Panc1 (cell line): ENCODE data around the gene WDR86. TPM values are rescaled to one million over a fixed set of nuclear protein-coding genes. Genes with fewer than 3 reads are reported as not detected.

Source experiments
- ATAC-seq: fragments of 200-7000 bp; cut with Tn5 transposase; 2 replicates; pipeline ENCODE4 v1.9.1; 2020; ENCODE audit warnings: mild to moderate bottlenecking, moderate library complexity
- BruUV-seq: library from RNA; stranded (reverse); fragments of 400-500 nt; replicated peaks from 2 replicates; lab custom pipeline; 2021; lab: Mats Ljungman, UMichigan
- CTCF ChIA-PET: fragments of 300-600 bp; sonication (Branson Sonifier 250); formaldehyde crosslinking; loops from one replicate; lab custom pipeline; 2022; ENCODE audit warnings: antibody characterized with exemption; lab: Charles Lee
- POLR2A ChIA-PET: fragments of 300-600 bp; sonication (Branson Sonifier 250); formaldehyde crosslinking; loops from one replicate; lab custom pipeline; 2022; ENCODE audit warnings: antibody characterized with exemption; lab: Charles Lee
- DNase-seq: peaks from one replicate; pipeline ENCODE4 v3.0.0-alpha.2; 2010; ENCODE audit warnings: low read depth, low spot score
- H3K27ac ChIP-seq: 2 replicates; pipeline ENCODE4 v1.5.1; 2011; ENCODE audit warnings: mild to moderate bottlenecking, low read length, inconsistent platforms
- H3K27me3 ChIP-seq: fragments of 200-500 bp; sonication (Bioruptor generic); 2 replicates; pipeline ENCODE4 v1.6.0; 2014; ENCODE audit warnings: low read length, inconsistent platforms; ENCODE audit not compliant: control insufficient read depth, insufficient read depth
- H3K36me3 ChIP-seq: fragments of 200-500 bp; sonication (Bioruptor generic); 2 replicates; pipeline ENCODE4 v1.5.1; 2014; ENCODE audit warnings: inconsistent platforms, mild to moderate bottlenecking, low read length, moderate library complexity; ENCODE audit not compliant: control insufficient read depth, insufficient read depth
- H3K4me1 ChIP-seq: 2 replicates; pipeline ENCODE4 v1.5.1; 2011; ENCODE audit warnings: inconsistent platforms, mild to moderate bottlenecking, low read length, moderate library complexity; ENCODE audit not compliant: control insufficient read depth, insufficient read depth
- H3K4me3 ChIP-seq, 2 experiments: 2 replicates each; pipeline ENCODE4 v1.5.1; 2011 to 2012; ENCODE audit warnings: low read depth in 2 of 2, low read length in 2 of 2, mild to moderate bottlenecking in 2 of 2, inconsistent platforms in 1 of 2, moderate library complexity in 1 of 2
- H3K9me3 ChIP-seq: fragments of 200-500 bp; sonication (Bioruptor generic); 2 replicates; pipeline ENCODE4 v1.5.1; 2014; ENCODE audit warnings: low read depth, mild to moderate bottlenecking, inconsistent platforms, low read length, moderate library complexity; ENCODE audit not compliant: control insufficient read depth, insufficient read depth
- CTCF ChIP-seq: fragments of 450-650 bp; IDR thresholded peaks from 2 replicates; pipeline ENCODE4 v1.5.1; 2017; ENCODE audit warnings: mild to moderate bottlenecking
- POLR2AphosphoS5 ChIP-seq: IDR thresholded peaks from 2 replicates; pipeline ENCODE4 v1.6.1; 2012; ENCODE audit warnings: mild to moderate bottlenecking, low read depth, low read length, moderate library complexity
- REST ChIP-seq, 2 experiments: IDR thresholded peaks; 2 replicates each; pipeline ENCODE4 v1.6.1; 2011 to 2012; ENCODE audit warnings: low read depth in 2 of 2, control low read depth in 1 of 2, low read length in 1 of 2, mild to moderate bottlenecking in 1 of 2, moderate library complexity in 1 of 2; ENCODE audit not compliant: insufficient read depth in 1 of 2
- SIN3A ChIP-seq: IDR thresholded peaks from 2 replicates; pipeline ENCODE4 v1.6.1; 2012; ENCODE audit warnings: low read depth, mild to moderate bottlenecking, low read length, moderate library complexity, borderline replicate concordance; ENCODE audit not compliant: insufficient read depth
- TCF7L2 ChIP-seq: IDR thresholded peaks from 2 replicates; pipeline ENCODE4 v1.6.1; 2011; ENCODE audit warnings: mild to moderate bottlenecking, low read depth, low read length, inconsistent platforms
- in situ Hi-C: cut with HindIII; loops from 2 replicates; pipeline ENCODE4 v1.10.0; 2016; ENCODE audit warnings: low sequenced_read_pairs, low pct_unique_long_range_greater_than_20kb
- intact Hi-C: fragments of 100-400 bp; cut with micrococcal nuclease; formaldehyde crosslinking; loops from one replicate; pipeline ENCODE4 v1.10.0; 2022; ENCODE audit not compliant: unreplicated experiment
- total RNA-seq: library from RNA; stranded (reverse); gene quantifications from one replicate; pipeline ENCODE4 v1.2.1, GENCODE V29; 2021; ENCODE audit not compliant: unreplicated experiment

The WDR86 gene
- total RNA-seq, 1 experiment from 2014 or later = 0.72 TPM

GRCh38 chr7:151345576-151346469 lies 64.0 kb downstream of the WDR86 start:
- POLR2A ChIA-PET = no interaction called here
- Histone ChIP-seq H3K9me3 (no peaks in the 10 kb centered on the region), H3K27ac (no peak overlapping the region), H3K4me3 (no peak overlapping the region), H3K27me3 (no peaks in the 10 kb centered on the region), H3K4me1 (peaks cover 20% of the 10 kb centered on the region), H3K36me3 (peaks cover 13% of the 10 kb centered on the region; the same call in 1 of the 2 replicates)
- DNase-seq (no peak), ATAC-seq (no peak)
- CTCF ChIA-PET = no interaction called here
- intact Hi-C loops = no loop called here
- in situ Hi-C loops = no loop called here
- TSS peak; percentile 12 for BruUV-seq
- TF ChIP-seq SIN3A = no peak
- TF ChIP-seq REST (IDR thresholded peaks at IDR 0.05; ENCODE audit: insufficient read depth in 1 of 2, low read depth in 2 of 2, low read length in 1 of 2) = no peak
- no peak for TF ChIP-seq TCF7L2
- no peak for TF ChIP-seq CTCF
- no peak for TF ChIP-seq POLR2AphosphoS5

- CTCF ChIA-PET = interaction anchor here (0.6 kb wide), 1 partner anchor 105 kb away, joined by 3 read pairs; no protein-coding TSS in a partner anchor
- no peak for DNase-seq
- H3K27me3 ChIP-seq = no peaks in the 10 kb centered on the region
- BruUV-seq = no TSS peak
- TF ChIP-seq REST (IDR thresholded peaks at IDR 0.05; ENCODE audit: insufficient read depth in 1 of 2, low read depth in 2 of 2, low read length in 1 of 2) (no peak), TCF7L2 (no peak), SIN3A (no peak), CTCF (no peak), POLR2AphosphoS5 (no peak)
- H3K4me3 ChIP-seq = no peak overlapping the region
- POLR2A ChIA-PET = no interaction called here
- peaks cover 13% of the 10 kb centered on the region; the same call in 1 of the 2 replicates for H3K36me3 ChIP-seq
- peak overlapping the region; percentile 12; the same call in 1 of the 2 replicates for H3K27ac ChIP-seq
- no peak for ATAC-seq
- in situ Hi-C loops = no loop called here
- intact Hi-C loops = no loop called here
- H3K9me3 ChIP-seq = no peaks in the 10 kb centered on the region
- H3K4me1 ChIP-seq = peaks cover 11% of the 10 kb centered on the region
Observed at GRCh38 chr7:151343516-151343915, 66.3 kb downstream of the WDR86 start.
